Stimulated activated CD4-positive, alpha-beta T cell treated with anti-CD3 and anti-CD28 coated beads, Interleukin-15, amount 100 ng/mL, for 1 hour (primary cell): ENCODE measurements around the gene ADPRH.

Experiments used
- DNase-seq, 2 donors: peaks; one replicate each; pipeline ENCODE4 v3.0.0-alpha.2; 2020; ENCODE audit warnings: low read depth in 1 of 2, low spot score in 1 of 2

ADPRH gene

DNA sequence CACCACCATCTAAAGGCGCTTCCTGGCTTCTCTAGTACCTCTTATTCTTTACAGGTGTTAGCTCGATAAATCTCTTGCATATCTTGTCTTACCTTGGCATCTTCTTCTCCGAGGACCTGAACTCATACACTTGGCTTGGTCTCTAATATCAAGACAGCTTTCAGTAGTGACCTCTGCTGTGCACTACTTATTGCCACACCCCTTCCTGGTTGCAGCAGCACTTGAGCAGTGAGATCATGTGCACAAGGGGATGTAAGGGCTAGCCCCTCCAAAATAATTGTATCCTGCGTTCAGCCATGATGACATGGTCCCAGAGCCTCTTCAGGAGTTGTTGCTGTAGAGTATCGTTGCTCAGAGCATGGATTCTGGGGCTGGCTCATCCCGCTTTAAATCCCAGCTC lies 17.1 kb downstream of the ADPRH start:
- no peak for DNase-seq

DNA sequence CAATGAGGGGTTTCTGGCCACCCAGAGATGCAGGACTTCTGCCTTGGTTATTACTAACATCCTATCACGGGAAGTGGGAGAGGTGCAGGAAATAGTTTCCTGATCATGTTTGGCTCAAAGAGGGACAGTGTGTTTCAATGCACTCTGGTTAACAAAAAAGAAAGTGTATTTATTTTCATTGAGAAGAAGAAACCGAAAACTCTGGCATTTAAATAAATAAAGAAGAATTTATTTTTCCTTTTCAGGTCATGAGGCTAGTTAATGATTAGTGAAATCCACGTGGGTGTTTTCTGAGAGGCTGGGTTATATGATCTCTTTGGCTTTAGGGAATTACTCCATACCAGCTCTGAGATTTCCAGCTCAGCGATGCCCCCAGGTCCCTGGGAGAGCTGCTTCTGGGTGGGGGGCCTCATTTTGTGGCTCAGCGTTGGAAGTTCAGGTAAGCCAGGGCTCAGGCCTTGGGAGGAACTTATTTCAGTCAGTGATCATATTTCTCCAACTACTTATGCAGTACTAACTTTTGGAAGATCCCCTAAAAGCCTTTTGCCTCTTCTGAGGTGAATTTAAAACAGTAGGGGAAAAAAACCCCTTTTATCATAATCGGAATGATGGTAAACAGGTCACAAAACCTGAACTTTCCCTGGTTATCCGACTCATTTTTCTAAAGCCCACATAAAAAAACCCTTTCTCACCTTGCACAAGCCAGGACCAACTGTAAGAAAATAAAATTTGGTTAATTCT lies 18.4 kb downstream of the ADPRH start, which contains the start of gene PLA1A:
PLA1A (plus strand) TSS at position 338 of the 741 bp plus-strand sequence; CDS start at position 367, 29 bp downstream.
- no peak for DNase-seq

DNA sequence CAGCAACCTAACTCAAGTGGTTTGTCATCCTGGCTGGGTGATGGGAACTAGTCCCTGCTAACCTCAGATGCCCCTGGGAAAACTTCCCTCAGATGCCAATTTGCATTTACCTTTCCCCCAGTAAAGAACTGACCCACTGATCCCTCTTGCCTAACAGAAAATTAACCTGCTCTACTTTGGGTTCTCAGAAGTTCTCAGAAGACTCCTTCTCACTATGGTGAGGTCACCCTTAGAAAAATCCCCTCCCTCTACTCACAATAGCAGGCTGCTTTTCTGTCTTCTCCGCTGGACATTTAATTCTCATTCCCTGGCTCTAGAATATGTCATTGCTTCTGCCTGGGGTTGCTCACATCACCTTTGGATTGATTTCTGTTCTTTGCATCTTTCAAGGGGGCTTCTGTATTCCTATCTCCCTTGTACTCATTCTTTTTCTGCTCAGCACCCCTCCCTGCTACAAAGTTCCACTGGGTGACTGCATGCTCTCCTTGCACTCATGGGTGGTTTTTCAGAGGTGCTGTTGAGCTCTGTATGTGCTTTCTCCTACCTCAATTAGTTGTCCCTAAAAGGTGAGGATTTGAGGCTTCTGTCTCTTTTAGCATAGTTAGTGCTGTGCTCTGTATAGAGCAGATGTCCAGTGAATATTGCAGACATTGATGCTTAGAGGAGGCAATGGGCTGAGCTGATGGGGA lies 19.3 kb downstream of the ADPRH start:
- no peak for DNase-seq

DNA sequence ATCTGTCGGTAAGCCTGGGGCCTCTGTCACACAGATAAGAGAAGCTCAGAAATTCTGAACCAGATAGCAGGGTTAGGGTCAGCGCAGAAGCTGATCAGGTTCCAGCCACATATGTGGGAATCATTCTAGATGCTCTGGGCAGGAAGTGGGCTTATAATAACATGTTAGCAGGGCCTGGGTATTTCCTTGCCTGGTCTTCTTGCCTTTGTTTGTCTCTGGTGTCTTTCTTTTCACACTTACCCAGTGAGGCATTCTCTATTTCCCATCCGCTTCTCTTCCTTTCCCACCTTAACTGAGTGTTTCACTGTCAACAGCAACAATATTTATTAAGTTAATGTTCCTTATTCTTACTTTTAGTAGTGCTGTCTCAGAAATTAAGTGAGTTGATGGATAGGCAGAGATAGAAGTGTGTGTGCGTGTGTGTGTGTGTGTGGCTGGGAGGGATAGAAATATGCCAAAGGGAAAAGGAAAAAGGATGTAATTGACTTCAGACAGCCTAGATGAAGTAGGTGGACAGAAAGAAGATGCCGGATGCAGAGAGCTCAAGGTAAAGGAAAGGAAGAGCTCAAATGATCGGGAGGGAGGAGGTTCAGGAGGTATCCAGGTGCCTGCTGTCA lies 20.4 kb downstream of the ADPRH start:
- no peak for DNase-seq

DNA sequence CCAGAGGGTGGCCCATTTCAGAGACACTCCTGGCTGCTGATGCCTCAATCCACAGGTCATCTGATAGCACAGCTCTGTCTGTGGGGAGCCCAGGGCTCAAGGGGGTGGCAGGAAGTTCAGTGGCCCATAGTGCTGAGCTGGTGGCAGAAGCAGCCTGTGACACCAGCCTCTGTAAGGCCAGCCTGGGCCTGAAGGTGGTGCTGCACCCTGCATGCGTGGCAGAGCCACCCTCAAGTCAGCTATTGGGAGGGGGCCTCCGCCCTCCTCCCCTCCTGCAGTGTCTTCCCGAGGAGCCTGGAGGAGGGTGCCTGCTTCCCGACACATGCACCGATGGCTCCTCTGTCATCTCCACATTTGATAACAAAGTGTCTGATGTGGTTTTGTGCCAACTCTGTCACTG lies 21.4 kb downstream of the ADPRH start:
- DNase-seq, result no peak

DNA sequence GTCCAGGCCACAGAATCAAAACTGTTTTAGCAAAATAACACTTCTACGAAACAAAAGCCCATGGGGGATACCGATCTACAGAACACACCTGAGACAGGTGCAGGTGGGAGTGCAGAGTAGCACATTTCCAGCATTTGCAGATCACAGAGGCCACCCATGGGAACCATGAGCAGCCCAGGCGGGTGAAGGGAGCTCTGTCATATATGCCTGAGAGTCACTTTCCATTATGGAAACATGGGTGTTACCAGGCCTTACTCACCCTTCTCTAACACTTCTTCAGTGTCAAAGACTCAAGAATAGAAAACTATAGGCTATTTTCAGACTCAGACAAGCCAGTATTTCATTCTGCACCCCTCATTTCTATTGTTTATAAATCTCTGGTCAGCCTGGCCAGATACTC lies 21.9 kb downstream of the ADPRH start:
- DNase-seq, result no peak

DNA sequence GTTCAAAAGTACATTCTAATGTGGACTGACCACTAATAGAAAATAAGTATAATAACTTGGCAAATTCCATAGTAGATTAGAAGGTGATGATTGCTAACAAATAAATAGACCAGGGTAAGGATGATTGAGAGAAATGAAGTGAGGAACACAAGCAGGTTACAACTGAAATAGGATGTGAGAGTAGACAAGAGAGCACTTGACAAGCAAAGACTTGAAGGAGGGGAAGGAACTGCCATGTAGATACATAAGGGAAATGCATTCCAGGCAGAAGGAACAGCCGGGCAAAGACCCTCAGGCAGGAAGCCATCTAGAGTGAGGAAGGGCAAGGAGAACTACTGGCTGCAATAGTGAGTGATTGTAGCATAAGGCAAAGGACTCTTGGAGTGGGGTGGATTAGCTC lies 23.4 kb downstream of the ADPRH start:
- DNase-seq, result no peak

DNA sequence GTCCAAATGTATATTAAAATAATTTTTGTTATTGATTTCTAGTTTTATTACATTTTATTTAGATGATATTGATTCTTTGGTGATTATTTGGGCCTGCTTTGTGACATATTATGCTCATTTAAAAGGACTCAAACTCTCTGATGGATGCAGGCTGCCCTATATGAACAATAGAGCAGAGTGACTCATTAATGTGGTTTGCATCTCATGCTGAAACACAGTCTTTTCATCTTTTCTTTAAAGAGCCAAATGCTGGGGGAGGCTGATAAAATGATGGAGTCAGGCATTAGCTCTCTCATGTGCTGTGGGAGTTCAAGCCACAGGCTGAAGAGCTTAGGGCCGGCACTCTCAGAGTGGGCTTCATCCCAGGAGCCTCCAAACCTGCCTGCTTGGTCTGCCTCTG lies 25.6 kb downstream of the ADPRH start:
- DNase-seq, result no peak

DNA sequence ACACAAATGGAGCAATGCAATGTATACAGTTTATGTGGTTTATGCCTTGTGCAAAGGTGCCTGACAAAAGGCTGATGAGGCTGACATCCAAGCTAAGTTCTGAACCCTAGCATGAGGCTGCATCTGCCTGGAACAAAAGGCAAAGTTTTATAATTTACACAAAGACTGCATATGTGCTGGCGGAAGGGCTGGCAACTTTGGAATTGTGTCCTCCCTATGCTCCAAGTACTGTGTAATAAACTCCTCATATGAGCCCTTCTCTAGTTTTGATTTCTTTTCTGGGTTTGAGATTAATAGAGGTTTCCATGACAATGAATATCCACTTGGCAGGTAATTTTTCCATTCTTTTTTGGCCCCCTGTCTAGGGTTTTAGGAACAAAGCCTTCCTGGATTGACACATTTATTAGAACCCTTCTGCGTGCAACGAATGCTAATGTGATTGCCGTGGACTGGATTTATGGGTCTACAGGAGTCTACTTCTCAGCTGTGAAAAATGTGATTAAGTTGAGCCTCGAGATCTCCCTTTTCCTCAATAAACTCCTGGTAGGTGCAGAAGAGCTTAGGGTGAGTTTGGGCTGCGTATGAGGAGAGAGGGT lies 29.2 kb downstream of the ADPRH start:
- DNase-seq, result no peak

DNA sequence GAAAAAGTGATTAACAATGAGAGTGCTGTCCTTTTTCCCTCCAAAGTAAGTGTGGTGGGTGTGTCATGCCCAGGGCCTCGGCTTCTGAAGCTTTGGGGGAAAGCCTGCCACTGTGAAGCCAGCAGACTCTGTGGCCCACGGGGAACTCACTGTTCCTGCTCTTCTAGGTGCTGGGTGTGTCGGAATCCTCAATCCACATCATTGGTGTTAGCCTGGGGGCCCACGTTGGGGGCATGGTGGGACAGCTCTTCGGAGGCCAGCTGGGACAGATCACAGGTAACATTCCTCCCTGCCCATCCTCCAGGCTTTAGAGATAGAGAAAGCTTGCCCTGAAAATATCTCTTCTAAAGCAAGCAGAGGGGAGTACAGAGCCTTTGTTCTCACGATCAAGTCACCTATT lies 30.0 kb downstream of the ADPRH start:
- no peak for DNase-seq

DNA sequence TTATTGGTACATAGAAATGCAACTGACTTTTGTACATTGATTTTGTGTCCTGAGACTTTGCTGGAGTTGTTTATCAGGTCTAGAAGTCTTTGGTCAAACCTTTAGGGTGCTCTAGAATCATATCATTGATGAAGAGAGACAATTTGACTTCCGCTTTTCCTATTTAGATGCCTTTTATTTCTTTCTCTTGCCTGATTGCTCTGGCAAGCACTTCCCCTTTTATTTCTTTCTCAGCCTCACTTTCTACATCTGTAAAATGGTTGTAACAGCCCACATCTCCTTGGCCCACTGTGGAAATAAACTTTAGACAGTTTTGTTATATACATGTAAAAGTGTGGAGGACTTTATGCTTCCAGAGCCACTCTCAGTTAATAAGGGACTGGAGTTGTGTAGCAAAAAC lies 32.4 kb downstream of the ADPRH start:
- DNase-seq, result no peak

DNA sequence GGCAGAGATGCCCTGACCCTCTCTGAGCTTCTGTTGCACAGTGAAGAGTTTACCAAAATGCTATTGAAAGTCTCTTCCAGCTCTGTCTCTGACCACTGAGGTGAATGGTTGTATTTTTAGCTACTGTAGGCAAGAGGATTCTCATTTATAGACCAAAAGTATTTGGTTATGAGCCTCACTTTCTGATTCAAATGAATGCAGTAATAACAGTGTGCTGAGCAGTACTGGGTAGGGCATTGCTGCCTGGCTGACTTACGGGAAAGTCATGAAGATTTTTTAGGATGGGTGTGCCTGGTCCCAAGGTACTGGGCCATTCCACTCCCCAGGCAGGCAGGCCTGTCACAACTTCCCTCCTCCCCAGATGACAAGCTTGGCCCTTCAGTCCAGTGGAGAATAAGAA lies 33.9 kb downstream of the ADPRH start:
- DNase-seq, result no peak

DNA sequence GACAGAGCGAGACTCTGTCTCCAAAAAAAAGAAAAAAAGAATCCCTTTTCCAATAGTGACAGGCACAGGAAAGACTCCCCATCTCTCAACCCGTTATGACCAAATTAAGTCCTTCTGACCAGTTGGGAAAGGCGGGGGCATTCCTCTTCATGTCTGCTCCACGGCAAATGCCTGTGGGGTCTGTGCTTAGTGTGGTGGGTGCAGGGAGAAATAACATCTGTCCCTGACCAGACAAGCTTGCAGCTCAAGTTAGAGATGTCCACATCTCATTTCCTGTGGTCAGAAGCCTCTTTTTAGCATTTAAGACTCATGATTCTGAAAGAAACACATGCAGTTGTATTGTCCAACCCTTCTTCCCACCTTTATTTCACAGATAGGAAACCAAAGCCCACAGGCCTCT lies 34.6 kb downstream of the ADPRH start:
- DNase-seq, result no peak

DNA sequence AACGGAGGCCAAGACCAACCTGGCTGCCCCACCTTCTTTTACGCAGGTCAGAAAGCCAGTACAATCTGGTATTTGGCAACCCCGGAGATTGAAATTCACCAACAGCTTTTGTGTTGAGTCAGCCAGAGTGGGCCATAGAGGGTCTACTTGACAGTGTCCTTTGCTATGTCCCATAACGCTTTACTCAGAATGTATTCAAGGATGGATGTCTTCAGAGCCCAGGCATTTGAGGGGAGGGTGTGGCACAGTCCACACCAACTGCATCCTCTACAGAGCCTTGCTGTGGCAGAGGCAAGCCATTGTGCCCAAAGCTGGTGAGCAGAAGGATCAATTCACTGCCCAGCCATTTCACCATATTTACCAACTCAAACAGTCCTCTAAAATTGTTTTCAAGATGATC lies 36.8 kb downstream of the ADPRH start:
- DNase-seq, result no peak

DNA sequence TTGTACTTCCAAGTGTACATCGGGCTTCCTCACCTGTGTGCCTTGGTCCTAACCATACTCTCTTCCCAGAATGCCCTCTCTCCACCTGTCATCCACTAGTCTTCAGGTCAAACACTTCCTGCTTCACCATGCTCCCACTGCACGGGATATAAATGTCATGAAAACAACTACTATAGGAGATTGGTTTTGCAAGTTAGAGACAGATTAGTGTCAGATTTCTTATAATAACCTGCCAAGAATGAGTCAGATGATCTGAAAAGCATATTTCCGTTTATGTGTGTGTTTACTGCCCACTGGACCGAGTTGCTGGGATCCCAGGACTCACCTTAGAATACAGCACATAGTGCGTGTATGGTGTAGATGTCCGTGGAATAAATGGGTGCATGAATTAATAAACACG lies 39.8 kb downstream of the ADPRH start:
- DNase-seq, result no peak

DNA sequence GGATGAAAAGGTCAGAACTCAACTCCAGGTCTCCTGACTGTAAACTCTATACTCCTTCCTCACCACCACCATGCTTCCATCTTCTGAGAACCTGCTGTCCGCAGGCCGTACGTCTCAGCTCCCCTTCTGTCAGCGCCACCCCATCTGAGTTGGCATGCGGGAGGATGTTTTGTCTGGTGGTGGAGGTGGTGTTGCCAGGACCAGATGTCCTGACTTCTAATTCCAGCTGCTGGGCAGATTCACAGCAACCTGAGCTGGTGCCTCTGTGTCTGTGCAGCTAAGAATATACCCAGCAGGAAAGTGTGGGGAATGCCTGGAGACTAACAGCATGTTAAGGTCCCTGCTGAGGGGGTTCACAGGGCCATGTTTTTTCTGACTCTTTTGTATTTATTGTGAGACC lies 41.6 kb downstream of the ADPRH start:
- DNase-seq, result no peak

DNA sequence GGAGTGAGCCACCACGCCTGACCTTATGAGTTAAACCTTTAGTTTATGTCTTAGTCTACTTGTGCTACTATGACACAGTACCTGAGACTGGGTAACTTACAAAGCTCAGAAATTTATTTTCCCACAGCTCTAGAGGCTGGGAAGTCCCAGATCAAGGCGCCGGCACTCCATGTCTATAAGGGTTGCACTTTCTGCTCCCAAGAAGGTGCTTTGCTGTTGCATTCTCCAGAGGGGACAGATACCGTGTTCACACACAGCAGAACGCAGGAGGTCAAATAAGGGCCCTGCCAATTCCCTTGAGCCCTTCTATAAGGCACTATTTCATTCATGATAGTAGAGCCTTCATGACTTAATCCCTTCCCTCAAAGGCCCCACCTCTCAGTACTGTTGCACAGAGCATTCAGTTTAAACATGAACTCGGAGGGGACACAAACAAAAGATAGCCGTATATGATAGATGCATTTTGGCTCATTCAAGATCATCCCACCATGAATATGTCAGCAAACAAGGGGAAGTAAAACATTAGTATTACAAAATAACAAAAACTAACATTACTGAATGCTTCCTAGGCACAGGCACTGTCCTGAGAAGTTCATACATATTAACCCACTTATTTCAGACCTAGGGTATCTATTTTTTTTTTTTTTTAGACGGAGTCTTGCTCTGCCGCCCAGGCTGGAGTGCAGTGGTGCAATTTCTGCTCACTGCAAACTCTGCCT lies 44.9 kb downstream of the ADPRH start:
- DNase-seq, result no peak

DNA sequence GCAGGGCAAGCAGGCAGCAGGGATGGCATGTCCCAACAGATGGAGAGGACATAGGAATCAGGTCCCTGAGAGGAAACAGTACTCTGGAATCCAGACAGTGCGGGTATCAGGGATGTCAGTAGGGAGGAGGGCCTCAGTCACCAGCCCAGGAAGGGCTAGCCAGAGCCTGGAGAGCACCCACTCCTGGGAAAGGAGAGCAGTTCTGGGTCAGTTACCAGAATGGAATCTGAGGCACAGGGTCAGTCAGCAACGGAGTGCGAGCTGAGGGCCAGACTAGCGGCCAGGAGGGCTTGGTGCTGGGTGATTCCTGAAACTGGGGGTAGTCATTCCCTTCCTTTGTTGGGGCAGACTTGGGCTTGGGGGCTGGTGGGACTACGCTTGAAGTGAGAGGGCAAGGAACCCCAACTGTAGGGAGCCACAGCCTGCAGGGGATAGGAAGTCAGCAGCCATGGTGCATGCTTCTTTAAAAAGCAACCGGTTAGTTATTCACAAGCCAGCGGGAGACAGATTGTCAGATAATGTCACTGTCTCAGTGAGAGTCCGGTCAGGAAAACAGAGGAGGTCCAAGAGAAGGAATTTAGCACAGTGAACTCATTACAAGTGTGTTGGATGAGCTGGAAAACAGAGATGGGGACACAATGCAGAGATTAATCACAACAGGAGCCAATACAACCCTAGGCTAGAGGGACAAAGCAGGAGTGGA lies 46.3 kb downstream of the ADPRH start:
- no peak for DNase-seq

DNA sequence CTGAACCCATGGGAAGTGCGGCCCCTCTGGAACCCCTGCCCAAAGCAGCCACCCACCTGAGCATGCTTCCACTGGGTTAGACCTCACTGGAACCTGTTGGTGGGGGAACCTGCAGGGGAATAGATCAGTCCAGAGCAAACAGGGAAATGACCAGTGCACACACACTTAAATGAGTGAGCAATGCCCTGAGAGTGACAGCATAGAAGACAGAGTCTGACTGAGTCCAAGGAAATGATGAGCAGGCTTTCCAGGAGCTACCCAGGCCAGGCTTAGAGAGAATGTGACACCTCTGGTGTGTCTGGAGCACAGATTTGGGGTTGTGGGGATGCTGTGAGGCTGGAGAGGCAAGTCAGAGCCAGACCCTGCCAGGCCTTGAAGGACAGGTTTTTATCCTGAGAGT lies 46.9 kb downstream of the ADPRH start:
- DNase-seq, result no peak

DNA sequence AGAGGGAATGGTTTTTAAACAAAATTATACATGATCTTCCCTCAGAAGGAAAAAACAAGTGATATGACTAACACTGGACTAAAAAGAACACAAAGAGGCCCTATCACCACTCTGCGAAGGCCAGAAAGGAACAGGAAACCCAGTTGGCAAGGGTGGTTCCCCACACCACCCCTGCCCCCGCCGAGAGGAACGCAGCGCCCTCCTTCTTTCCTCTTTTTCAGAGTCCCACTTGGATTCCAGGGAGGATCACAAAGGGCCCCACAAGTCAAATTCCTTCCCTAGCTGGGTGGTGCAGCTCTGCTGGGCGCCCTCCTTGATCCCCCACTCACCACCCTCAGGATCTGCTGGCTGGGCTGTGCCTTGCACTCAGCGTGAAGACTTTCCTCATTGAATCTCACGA lies 48.2 kb downstream of the ADPRH start:
- no peak for DNase-seq

DNA sequence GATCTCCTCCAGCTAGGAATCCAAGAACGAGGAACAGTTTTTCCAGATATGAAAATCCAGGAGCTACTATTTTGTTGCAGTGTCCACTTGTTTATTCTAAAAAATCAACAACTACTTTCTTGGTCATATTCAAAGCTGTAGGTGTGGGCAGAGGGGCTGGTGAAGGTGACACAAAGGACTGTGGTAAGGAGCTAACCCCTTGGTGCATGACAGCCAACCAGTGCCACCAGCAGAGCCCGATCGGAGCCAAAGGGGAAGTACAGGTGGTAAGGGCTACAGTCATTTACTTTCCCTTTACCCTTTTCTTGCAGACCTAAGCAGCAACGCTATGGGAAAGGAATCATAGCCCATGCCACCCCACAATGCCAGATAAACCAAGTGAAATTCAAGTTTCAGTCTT lies 49.1 kb downstream of the ADPRH start:
- no peak for DNase-seq
